Measurements from ENCODE around the gene PLCB4.
A peak's percentile ranks its signal among the peaks of the same experiment; 100 is the strongest.

Gene PLCB4

DNA sequence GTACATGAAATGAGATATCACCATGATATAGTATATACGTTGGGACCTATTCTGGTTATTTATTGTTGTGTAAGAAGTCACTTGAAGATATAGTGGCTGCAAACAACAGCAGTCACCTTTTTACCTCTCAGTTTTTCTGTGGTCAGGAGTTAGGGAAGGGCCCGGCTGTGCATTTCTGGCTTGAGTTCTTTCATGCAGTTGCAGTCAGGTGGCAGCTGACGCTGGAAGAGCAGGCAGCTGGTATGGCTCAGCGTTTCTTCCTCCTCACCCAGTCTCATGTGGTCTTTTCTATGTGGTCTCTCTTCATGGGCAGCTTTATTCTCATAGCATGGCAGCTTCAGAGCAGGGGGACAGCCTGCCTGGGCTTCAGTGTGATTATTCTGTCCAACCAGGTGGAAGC lies 154.4 kb downstream of the PLCB4 start:
- no peak for DNase-seq (ENCODE audit: low spot score)

DNA sequence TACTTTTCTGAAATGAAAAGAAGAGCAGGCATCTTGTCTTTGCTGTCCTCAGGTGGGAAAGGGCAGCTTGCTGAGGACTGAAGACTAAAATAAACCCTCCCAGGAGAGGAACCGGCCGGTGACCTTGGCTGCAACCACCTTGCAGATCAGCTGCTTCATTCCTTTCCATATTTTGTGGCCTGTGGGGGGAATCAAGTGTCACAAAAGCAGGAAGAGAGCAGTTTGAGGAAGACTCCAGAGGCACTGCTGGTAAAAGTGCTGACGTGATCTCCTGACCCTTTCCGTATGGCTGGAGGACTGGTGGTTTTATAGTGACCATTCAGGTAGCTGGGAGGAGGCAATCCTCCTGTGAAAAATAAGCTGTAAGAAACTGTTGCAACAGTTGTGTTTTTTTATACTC lies 157.0 kb downstream of the PLCB4 start:
- no peak for DNase-seq (ENCODE audit: low spot score)

DNA sequence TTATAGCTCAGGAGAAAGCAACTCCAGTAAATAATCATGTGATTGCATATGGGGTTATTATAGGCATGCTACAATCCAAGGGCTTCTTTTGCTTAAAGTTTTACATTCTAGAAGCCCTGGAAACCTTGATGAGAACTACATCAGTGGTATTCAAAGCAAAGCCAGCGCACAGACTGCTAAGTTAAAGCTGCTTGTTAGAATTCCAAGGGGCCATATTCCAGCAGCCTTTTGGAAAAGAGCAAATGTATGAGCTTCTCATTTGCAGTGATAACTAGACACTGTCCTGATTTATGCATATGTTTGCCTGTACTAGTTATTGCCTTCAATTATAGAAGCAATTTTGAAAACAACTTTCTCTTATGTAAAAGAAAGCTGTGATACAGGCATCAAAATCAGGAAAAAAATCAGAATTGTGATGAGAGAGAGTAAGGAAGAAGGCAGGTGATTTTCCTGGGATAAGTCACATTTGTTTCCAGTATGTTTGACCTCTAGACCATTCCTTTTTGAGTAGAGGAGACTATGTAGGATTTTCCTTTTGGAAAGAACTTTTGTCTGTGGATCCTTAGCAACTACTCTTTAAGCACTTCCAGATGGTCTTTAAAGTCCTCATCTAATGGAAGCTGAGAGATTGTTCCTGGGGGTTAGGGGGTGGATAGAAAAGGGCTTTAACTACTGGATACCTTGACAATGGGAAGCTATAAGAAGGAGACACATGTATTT lies 159.2 kb downstream of the PLCB4 start:
- DNase-seq (ENCODE audit: low spot score): no peak

DNA sequence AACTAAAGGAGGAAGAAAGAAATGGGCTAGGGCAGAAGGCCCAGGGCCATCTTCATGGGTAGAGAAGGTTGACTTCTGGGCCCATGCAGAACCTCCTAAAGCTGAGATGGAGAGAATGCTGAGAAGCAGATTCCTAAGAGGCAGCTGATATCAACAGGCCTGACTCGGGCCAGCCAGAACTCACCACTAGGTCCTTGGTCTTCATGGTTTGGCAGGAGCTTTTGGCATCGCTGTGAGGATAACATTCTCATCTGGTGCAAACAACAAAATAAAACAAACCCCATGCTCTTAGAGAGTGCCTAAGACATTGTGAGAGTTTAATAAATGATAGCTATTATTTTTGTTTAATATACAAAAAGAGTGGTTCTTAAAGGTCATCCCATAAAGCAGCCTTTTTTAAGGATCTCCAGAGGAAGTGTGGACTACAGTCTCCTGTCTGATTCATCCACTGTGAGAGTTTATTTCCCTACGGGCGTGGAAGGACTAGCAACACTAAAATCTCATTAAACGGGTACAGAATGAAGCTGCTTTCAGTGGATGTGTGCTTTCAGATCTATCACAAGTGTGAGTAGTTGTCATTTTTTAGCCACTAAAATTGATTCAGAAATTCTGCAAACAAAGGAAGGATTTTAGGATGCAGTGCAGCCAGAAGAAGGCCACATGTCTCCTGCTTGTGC lies 160.0 kb downstream of the PLCB4 start:
- peak; percentile 19 for DNase-seq (ENCODE audit: low spot score)

DNA sequence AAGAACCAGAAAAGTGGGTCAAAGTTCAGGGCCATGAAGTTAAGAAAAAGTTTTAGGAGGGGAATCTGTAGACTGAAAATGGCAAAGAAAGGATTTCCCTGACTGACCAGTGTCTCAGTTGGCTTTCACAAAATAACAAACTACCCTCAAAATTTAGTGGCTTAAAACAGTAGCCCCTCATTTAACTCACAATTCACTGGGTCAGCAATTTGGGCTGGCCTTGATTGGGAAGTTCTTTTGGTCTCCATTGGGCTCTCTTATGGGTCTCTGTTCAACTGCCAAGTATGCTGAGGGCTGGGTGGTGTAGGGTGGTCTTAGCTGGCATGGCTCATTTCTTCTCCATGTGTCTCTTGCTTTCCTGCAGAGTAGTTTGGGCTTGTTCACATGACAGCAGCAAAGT lies 161.5 kb downstream of the PLCB4 start:
- no peak for DNase-seq (ENCODE audit: low spot score)

DNA sequence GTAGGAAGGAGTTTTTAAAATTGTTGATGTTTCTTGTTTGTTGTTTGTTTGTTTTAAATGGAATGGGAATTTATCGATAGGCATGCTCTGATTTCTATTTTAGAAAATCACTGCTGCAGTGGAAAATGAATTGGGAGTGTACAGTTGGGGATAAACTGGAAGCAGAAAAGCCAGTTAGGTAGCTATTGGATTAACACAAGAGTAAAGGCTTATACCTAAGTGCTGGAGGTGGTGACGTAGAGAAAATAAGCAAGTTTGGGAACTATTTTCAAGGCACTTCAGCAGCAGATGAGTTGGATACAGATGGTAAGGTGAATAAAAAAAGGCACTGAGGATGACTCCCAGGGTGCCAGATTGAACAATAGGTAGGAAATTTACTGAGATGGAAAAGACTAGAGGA lies 164.9 kb downstream of the PLCB4 start:
- DNase-seq (ENCODE audit: low spot score): no peak

DNA sequence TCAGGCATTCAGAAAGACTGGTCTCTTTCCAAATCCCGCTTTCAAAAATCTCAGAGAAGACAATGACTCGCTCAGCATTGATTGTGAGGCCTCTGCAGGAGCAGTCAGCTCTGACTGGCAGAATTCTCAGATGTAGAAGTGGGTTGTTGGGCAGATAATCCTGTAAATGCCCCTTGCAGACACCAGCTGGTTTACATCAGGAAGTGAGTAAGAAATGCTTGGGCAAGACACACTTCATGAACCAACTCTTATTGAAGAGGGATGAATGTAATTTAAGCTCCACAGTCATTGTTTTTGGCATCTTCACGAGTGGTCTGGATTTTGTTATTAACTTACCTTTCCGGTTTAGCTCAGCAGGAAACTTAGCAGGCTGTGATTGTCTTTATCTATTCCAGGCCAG lies 166.6 kb downstream of the PLCB4 start:
- DNase-seq (ENCODE audit: low spot score): peak; percentile 76

DNA sequence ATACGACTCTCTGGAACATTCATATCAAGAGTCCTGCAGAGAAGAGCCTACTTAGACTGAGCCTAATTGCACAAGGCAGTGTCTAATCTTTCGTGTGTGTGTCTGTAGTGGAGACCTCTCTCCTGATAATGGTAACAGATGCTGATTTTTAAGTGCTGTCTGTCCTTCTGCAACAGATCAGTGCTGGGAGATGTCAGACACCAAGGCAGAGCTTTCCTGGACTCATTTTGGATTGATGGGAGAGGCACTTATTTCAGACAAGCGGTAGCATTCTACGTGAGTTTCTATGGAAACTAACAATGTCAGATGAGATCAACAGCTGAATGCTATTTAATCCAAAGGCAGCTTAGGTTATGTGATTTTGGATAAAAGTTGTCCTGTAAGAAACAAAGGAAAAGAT lies 167.6 kb downstream of the PLCB4 start:
- DNase-seq (ENCODE audit: low spot score): no peak

DNA sequence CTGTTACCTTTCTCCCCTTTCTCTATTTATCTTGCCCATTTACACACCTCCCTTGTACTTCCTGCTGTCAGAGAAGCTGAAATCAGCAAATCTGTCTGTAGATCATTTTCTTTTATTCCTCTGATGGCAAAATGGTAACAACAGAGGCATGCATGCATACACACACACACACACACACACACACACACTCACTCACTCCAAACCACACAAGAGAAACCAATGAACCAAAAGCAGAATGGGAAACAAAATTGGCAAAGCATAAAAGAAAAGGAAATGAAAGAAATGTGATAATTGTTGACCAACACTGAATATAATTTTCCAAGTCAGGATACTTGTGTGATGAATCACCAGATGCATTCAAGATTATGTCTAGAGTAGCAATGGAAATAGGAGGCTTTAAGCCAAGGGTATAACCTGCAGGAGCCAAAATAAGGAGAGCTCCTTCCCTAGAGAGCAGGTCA lies 172.4 kb downstream of the PLCB4 start:
- DNase-seq (ENCODE audit: low spot score): peak; percentile 68

DNA sequence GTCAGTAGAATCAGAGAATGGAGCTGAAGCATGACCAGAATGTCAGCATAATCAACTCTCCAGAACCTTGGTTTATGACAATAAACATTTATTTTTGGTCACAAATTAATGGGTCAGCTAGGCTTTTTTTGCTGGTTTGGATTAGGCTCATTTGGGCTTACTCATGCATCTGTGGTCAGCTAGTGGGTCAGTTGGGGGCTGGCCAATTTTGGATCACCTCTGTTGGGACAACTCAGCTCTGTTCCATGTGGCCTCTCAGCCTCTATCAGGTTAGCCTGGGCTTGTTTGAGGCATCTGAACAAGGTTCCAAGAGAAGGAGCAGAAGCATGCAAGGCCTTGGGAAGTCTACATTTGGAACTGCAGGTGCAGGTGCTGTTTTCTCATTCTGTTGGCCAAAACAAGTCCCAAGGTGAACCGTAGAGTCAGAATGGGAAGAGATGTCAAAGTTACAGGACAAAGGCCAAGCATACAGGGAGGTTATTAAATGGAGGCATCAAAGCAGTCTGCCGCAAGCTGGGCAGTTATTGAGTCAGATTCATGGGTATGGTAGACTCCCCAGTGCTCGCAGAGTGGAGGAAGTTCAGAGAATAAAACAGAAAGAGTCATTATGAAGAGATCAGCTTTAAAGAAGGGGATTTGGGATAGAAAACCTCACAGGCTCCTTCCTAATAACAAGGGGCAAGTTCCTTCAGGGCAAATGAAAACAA lies 173.0 kb downstream of the PLCB4 start:
- peak; percentile 41 for DNase-seq (ENCODE audit: low spot score)

DNA sequence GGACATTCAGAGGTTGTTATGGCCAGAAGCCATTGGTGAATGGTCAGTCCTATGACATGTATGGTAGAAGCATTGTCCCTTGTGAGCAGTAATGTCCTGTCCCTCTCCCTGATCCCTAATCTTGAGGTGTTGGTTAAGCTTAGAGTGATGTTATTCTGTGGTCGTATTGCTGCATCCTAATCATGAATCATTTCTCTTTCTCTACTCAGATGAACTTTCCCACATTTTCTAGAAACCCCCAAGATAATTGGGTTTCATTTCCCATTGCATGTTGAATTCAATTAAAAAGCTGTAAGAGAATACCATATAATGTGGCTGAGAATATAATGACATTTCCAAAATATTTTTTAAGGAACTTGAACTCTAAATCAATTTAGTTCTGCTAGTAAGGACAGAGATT lies 175.1 kb downstream of the PLCB4 start:
- no peak for DNase-seq (ENCODE audit: low spot score)

DNA sequence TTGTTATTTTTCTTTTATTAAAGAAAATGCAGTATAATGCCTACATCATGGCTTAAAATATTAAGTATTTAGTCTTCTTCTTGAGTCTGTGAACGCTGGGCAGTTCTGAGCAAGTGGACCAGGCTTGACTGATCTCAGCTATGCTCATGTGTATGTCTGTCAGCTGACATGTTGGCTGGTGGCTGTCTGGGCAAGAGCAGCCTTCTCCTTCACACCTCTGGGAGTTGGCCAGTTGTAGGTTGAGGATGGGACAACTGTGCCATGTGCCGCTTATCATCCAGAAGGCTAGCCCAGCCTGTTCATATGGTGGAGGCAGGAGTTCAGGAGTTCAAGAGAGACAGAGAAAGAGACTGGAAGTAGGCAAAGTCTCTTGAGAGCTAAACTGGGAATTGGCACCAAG lies 175.9 kb downstream of the PLCB4 start:
- no peak for DNase-seq (ENCODE audit: low spot score)

DNA sequence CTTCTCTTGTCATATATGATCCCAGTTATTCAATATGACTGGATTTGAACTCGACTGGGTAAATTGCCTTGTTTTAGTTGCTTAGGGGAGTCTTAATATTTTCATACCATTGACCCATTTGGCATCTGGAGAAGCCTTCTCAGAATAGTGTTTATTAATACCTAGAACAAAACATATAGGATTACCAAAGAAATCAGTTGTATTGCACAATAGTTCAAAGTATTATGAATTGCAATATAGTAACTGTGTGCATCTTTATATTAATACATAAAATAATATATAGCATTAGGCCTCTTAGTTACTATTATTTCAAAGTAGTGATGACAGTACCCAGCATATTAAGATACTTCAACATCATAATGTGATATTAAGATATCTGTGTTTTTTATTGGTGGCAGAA lies 177.8 kb downstream of the PLCB4 start:
- no peak for DNase-seq (ENCODE audit: low spot score)

DNA sequence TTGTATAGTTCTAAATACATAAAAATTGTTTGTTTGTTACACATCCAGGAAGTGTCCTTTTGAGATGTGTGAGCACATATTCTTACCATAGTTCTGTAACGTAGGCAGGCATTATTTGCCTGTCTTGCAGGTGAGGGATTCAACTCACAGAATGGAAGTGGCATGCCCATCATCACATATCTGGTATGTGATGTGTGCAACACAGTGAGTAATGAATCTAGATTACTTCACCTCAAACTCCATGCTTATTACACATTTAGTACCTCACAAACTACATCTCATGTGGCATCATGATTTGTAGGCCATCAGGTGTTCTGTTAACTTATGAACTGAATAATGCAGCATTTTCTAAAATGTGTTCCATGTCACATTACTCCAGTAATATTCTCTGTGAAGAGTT lies 181.6 kb downstream of the PLCB4 start:
- DNase-seq (ENCODE audit: low spot score): no peak

DNA sequence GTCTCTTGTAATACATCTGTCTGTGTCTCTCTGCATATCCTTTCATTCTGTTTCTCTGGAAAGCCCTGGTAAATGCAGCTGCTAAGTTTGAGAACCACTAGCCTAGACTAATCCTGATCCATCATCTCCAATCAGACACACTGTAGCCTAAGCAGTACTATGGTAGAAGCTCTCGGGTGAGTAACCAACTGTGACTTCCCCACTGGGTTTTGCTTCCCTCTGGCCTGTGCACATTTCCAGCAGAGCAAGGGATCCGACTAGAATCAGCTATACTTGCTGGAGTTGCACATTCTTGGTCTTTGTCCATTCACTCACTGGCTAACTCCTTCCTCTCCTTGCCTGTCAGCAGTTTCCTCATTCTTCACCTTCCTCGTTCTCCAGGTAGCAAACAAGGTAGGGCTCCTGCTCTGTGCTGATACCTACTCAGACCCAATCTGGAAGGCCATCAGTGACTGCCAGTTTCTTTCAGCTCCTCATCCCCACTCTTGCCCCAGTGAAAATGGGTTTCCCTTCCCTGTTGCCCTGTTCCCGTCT lies 184.2 kb downstream of the PLCB4 start:
- no peak for DNase-seq (ENCODE audit: low spot score)

DNA sequence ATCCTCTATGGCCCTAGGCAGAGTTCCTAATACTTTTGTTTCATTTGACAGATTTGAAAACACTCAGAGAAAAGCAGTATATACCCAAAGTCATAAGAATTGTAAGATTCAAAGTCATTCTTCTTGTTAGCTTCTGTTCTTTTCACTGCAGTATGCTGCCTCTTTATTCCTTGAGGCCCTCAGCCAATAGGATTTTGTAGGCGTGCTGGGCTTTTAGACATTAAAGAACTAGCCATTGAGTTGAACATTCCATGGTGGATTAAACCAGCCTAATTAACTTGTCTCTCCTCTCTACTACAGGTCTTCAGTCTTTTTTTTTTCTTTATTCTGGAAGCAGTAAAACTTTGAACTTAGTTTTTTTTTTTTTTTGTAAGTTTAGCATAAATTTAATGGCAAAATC lies 186.3 kb downstream of the PLCB4 start:
- no peak for DNase-seq (ENCODE audit: low spot score)

DNA sequence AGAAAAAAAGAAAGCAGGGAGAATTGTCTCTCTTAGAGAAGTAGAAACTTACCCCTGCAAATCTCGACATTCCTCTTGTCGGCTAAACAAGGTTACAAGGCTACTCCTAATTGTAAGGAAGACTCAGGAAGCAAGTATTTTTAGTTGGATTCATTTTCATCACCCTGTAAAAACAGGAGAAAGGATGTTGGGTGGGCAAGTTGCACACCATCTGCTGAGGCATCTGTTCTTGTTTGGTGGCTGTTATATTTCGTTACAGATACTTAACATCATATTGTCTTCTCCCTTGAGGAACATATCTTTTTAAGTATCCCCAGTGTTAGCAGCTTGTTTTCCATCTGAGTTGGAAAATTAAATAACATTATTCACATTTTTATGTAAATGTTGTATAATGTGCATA lies 187.5 kb downstream of the PLCB4 start:
- no peak for DNase-seq (ENCODE audit: low spot score)

DNA sequence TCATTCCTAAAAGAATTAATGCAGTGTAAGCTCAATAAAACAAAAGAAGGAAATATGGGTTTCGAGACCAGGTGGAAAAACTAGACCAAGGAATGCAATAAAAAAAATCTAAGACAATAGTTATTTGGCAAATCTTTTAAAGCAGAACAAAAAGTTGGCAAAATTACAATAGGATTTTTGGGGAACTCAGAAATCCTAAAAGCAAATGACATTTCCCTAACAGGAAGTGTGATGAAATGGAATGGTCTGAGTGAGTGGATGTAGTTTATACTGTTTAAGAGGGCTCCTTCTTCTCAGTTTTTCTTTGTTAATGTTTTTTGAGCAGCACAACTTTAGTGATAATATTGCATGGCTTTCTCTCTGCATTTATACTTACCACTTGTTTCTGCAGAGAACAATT lies 190.0 kb downstream of the PLCB4 start:
- no peak for DNase-seq (ENCODE audit: low spot score)

DNA sequence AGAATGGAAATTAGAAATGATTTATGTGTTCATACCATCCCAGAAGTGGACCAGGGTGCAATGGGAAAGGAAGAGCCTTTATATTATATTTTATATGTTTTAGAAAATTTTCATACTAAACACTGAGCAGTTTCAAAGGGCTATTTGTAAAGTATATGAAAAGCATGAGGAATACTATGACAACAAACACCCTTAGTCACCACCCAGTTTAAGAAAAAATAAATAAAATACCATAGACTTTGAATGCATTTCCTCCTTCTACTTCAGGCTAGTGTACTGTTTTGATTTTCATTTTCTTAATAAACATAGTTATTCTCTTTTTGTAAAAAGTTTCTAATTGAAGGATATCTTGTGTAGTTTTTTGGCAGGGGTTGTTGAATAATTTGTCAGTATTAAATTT lies 191.1 kb downstream of the PLCB4 start:
- DNase-seq (ENCODE audit: low spot score): no peak

DNA sequence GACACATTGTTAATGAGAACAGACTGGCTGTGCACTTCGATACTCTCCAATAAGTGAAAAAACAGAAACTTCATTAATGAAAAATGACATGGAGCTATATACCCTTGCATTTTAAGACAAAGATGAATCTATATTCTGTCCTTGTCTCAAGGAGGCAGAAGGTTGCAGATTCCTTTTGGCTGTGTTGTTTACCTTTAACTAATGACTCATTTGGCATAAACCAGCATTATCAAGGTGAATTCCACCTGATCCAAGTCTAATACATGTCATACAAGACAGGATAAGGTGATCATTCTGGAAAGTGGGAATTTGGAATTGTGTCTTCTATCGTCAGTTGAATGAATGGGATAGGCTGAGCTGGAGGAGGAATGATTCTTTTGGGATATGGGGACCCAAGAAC lies 192.9 kb downstream of the PLCB4 start:
- no peak for DNase-seq (ENCODE audit: low spot score)

DNA sequence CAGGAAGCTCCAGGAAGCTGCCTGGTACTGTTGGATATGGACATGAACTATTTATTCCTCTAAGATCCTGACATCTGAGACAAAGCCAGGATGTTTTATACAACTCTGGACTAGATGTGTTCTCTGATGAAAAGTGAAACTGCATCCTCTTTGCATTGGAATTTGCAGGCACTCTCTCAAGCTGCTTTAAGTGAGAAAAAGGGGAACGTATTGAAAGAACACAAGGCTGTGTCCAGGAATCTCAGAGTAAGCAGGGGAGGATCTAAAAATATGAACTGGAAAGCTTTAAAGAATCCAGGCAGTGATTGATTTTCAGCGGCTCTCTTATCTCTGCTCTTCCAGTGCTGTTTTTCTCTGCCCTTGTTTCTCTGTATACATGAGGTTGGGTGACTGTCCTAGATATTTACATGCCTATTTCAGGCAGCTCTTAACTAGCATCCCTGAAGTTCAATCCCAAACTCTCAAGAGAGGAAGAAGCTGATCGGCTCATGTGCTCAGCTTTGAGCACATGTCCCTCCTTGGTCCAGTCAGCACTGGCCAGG lies 193.8 kb downstream of the PLCB4 start:
- DNase-seq (ENCODE audit: low spot score): no peak

DNA sequence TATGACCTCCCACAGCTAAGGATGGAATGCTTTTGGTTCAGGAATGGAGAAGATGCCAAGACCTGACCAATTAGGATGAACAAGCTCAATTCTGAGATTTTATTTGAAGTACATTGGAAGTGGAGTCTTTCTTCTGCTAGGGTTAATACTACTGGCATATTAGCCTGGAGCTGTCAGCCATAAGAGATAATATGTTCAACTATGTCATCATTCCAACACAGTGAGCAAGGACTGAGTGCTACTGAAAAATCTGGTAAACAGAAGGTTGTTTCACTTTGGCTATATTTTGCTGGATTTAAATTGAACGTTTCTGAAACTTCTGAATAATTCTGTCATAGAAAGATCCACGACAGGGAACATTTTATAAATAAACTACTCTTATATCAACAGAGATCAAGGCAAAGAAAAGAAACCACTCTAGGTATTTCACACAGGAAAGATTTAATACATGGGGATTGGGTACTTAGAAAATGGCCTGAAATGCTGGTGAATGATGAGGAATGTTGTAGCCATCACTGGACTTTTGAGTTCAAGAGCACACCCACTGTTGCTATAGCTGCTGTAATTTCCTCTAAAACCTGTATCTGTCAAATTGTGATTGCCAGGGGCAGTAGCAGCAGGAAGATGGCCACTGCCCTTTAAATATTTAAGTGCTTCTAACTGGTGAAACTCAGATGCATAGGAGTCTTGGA lies 200.5 kb downstream of the PLCB4 start:
- peak; percentile 27 for DNase-seq (ENCODE audit: low spot score)
